GM15510 (cell line): ENCODE measurements around the gene RIPPLY2.
A peak's percentile ranks its signal among the peaks of the same experiment; 100 is the strongest.

Source experiments
- POLR2A ChIP-seq: IDR thresholded peaks from 3 replicates; pipeline ENCODE4 v1.6.1; 2011; ENCODE audit warnings: borderline replicate concordance; ENCODE audit not compliant: insufficient read length; ENCODE audit errors: extremely low read depth

RIPPLY2 gene

DNA sequence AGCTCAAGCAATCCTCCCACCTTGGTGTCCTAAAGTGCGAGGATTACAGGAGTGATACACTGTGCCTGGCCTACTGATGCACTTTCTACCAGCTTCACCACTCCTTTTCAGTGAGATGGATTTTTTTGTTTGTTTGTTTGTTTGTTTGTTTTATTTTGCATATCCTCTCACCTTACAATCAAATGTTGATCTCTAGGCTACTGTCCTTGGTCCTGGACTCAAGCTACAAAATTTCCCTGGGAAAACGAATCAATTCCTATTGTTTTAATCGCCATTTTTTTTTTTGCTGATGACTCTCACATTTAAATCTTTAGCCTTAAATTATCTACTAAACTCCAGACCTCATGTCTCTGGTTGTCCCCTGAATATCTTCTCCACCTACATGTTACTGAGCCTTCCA is 3.5 kb upstream of the RIPPLY2 start:
- TF ChIP-seq POLR2A = no peak

DNA sequence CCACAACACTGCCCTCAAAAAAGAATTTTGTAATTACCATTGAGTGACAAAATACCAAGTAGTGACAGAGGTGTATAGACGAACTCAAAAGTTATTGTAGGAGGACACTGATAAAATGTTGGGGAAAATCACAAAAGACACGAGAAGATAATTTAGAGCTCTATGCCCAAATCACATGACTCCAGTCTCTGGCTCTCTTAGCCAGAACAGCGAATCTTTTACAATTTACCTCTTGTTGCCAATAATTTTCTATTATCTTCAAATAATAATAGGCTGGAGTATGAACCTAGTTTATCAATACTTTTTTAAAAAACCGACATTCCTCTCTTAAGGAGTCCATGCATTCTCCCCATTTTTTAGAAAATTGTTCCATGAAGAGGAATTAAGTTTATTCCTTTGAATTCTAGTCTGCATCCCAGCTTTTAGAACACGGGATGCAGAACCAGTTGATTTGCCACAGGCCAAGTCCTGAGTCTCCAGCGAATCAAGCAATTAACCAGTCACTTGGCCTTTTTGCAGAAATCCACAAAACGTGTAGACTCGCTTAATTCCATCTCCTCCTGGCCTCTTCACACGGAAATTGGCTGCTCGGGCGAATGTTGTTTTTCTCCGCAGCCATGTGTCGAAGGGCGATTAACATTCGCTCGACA is 507 bp upstream of the RIPPLY2 start:
- no peak for TF ChIP-seq POLR2A

DNA sequence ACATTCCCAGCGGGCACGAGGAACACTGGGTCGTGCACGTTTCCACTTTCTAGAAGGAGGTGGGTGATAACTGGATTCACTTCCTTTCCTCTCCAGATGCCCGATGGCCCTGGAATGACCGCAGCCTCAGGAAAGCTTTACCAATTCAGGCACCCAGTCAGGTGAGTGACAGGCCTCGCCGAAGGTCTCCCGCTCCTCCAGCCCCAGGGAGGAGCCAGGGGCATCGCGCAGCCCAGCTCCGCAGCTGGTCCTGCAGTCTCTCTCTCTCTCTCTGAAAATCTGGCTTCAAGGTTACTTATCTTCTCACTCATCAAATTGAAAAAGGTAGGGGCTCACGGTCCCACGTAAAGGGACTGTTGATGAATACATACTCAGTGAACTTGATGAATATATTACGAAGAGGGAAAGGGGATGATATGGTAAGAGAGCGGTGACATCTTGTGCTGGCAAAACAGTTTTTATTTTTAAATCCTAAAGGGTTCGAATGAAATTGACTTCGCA is 891 bp downstream of the RIPPLY2 start:
- no peak for TF ChIP-seq POLR2A

DNA sequence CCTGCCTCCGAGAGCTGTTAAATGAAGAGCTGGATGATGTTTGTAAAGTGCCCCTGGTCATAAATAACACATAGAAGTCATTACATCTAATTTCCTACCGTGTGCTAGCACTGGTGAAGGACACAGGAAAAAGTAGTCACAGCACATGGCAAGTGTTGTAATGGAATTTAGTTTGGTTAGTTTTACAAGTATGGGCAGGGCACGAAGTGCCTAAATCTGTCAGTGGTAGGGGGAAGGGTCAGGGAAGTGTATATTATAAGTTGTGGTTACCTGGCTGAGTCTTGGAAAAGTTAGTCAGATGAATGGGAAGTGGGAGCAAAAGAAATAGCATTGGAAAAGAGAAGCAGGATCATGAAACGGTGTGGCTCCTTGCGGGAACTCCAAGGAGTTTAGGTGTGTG is 1.6 kb downstream of the RIPPLY2 start:
- TF ChIP-seq POLR2A = no peak

DNA sequence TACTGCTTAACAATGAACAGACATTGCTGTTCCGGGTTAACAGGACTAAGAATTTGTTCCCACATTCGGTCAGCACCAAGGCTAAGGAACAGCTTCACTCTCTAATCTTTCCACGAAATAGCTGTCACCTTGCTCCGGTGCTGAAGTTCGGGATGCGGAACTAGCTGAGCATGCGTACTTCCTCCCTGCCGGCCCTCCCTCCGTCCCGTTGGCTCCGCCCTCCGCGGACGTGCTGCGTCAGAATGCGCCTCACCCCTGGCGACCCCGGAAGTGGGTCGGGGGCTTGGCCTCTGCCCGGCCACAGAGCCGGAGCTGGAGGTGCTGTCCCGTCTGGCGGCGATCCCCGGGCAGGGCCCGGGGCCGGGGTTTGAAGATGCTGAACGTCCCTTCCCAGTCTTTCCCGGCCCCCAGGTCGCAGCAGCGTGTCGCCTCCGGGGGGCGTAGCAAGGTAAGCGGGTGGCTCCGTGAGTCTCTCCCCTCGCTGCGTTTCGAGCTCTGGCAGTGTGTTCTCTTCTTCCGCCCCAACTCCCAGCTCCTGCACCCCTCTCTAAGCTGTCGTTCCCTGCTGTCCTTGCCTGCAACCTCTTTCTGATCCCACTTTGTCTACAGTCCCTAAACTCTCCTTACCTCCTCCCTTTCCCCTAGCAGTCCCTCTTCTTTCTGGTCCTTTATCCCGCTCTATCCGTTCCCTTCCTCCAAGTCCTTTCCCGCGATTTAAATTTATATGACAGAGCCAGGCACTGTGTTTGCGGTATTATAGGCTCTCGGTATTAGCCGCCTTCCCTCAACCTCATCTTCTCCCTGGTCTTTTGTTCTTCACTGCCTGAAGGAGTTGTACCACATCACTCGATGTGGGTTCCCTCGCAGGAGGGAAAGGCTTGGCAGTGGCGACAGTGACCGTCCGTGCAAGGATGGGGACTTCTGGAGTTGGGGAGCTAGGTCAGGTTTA is 6.5 kb downstream of the RIPPLY2 start, which contains the start of gene CYB5R4:
Gene CYB5R4 (plus strand): TSS at position 280 of the 949 bp plus-strand sequence. CDS start 94 bp downstream, at position 374.
- peak; percentile 98 for TF ChIP-seq POLR2A

DNA sequence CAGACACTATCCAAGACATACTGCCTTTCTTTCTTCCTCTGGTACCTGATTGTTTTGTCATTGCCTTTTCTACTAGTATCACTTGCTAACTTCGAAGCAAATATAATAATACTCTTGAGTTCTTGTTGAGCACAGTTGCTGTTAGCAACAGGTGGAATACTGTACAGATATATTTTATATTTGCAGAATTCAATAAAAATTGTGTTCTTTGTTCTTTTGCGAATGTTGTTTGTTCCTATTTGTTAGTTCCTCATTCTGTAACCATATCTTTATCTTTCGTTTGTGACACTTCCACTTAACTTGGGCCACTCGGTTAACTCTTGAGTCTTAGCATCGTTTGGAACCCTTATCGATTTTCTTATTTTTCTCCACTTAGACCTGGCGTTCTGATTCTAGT is 7.2 kb downstream of the RIPPLY2 start:
- no peak for TF ChIP-seq POLR2A

DNA sequence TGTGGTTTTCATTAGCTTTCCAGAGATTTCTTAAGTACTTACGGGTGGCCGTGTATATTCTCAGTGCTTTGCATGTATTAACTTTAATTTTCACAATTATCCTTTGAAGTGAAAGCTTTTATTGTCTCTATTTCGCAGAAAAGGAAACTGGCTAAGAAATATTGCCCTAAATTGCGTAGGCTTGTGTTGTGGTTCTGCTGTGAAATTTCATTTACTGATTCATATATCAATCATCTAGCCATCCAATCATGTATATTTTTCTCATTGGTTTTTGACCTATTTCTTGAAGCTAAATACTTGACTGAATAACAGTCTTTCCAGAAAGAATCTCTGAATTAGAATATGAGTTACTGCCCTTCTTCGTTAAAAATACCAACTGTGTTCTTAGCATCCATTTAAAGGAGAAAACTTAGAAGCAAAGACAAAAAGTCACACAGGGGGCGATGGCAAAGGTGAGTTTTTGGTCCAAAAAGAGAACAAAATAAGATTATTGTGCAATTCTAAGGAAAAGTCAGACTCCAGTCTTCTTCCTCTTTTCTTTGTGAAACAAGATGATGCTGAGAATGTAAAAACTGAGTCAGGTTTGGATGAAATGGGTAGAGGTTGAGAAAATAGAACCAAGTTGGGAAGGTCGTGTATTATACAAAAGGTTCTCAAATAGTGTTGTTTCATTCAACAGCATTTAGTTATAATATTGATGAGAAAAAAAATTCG is 7.8 kb downstream of the RIPPLY2 start:
- no peak for TF ChIP-seq POLR2A

DNA sequence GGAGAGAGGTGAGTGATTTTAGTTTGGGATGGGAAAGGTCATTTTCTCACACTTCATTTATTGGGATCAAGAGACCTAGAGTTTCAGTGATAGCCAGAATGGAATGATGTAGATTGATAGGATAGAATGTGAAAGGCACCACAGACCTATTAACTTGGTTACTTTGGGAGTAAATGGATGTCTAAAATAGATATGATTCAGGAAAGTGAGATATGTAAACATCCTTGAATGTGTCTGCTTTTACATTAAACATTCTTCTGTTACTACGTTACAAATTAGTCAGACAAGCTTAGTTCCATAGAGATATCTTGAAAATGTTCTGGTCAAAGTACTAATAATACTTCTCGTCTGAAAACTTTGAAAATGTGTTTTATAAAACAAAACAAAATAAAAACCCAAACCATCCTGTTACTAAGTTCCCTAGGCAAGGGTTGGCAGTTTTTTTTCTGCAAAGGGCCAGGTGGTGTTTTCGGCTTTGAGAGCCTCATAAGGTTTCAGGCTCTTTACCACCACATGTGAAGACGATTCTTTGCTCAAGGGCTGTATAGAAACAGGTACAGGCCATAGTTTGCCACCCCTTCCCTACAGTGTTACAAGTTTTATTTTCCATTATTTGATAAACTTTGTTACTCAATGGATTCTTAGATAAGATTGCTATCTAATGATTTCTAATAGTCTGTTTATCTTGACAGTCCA is 9.8 kb downstream of the RIPPLY2 start:
- TF ChIP-seq POLR2A = no peak

DNA sequence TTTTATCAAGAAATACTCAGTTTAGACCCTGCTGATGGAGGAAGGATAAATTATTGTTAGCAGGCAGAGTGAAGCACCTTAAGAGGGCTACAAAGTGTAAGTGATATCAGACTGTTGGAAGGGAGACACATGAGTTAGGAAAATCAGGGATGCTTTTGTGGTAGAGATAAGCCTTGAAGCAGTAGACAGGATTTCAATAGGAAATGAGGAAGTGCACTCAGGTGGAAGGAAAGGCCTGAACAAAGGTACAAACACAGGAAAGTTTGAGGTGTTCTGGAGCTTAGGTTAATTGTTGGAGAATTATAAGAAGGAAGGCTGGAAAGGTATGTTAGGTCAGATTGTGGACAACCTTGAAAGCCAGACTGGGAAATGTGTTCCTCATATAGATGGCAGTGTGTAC is 13.9 kb downstream of the RIPPLY2 start:
- no peak for TF ChIP-seq POLR2A

DNA sequence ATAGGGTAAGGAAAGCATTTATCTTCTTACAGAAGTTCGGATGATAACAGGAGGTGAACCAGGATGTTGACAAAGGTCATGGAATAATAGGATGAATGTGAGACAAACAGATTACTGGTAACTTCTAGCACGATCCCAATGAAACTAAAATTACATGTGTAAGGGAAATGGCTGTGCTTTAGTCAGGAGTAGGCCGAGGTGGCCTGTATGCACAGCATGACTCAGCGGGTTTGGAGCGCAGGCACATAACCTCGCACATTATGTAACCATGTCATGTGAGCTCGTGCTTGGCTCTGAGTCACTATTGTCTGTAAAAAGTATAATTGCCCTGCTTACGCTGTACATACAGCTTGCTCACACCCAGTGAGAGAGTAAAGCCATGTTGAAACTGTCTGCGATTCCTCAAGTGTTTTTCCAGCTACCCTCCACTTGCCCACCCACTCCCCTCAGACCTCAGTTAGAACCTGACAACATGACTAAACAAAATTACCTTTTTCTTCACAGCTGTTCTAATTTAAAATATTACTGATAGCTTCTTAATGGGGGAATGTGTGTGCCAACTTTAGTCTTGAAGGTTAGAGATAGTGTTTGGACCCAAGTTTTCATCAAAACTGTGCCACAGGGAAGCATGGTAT is 14.5 kb downstream of the RIPPLY2 start:
- TF ChIP-seq POLR2A = no peak

DNA sequence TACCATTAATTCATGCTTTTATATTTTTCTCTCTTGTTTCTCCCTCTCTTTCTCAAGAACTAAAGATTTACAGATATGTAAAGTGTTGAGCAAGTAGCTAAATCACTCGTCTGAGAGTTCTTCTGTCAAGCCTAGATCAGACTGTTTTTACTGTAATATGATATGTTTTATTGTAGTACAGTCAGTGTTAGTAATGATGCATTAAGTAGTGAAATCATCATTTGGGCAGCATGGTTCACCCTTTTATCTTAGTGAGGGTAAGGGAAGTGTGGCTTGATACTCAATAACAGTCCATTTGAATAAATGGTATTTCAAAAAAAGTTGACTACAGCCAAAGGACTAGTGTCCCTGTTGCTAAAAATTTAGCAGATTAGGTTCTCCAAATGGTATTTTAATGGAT is 15.5 kb downstream of the RIPPLY2 start:
- TF ChIP-seq POLR2A = no peak

DNA sequence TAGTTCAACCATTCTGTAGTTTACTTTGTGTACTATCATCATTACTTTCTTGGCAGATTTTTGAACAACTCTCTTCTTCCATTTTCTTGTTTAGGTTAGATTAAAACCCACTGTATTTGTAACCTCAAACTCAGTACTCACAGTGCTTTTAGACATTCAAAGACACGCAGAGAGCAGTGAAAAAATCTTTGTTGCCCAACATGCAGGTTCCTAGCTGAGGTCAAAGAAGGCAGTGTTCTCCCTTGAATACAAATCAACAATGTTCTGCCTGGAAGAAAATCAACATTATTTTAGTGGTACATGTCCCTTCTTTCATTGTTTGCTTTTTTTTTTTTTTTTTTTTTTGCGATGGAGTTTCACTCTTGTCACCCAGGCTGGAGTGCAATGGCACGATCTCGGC is 17.5 kb downstream of the RIPPLY2 start:
- TF ChIP-seq POLR2A = no peak

DNA sequence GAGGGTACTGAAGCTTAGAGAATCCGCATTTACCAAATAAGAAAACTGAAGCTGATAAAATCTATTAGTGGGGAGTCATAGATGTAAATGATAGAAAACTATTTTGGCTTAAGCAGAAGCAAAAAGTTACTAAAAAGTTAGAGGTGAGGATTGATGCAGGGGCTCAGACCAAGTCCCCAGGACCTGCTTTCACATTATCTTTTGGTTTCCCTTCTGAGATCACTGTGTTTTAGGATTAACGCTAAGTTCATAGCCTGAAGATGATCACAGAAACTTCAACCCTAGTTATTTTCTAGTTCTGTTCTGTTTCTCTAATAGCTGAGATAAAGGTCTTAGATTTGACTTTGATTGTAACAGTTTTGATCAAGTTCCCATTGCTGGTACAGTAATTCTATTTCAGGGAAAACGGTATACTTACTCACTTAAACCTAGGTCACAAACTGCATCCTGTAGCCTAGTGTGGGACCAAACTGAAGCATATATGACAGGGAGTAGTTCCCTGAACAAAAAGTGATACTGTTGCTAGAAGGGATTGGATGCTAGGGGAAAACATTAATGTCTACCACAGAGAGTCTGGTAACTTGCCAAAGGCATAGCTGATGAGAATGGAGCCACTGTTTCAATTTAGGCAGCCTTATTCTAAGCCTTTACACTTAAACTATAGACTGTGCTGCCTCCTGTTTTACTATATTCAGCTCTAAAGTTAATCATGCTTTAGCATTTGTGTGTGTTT is 19.4 kb downstream of the RIPPLY2 start:
- no peak for TF ChIP-seq POLR2A
